GM18951 (cell line): ENCODE results near the gene ENOX2.

Experiments used
- POLR2A ChIP-seq: IDR thresholded peaks from 4 replicates; pipeline ENCODE4 v1.6.1; 2011; ENCODE audit warnings: mild to moderate bottlenecking; ENCODE audit not compliant: insufficient read length, insufficient read depth; ENCODE audit errors: extremely low read depth
- in situ Hi-C: fragments of 300-500 bp; cut with MboI; formaldehyde crosslinking; loops from one replicate; pipeline ENCODE4 v1.12.0; 2022; ENCODE audit warnings: low sequenced_read_pairs, mixed read lengths, inconsistent platforms; ENCODE audit not compliant: unreplicated experiment

The ENOX2 gene

GRCh38 chrX:130874751-130875150 lies 28.3 kb downstream of the ENOX2 start:
- TF ChIP-seq POLR2A: no peak
- in situ Hi-C loops: no loop called here

GRCh38 chrX:130869239-130869638 lies 33.8 kb downstream of the ENOX2 start:
- no peak for TF ChIP-seq POLR2A
- in situ Hi-C loops: no loop called here

- in situ Hi-C loops: no loop called here
These were observed 41.5 kb downstream of the ENOX2 start for GRCh38 chrX:130861462-130861861.

GRCh38 chrX:130857207-130857606 lies 45.8 kb downstream of the ENOX2 start:
- in situ Hi-C loops: no loop called here

More at GRCh38 chrX:130861462-130861861, 41.5 kb downstream of the ENOX2 start:
- no peak for TF ChIP-seq POLR2A

GRCh38 chrX:130851569-130851968 lies 51.4 kb downstream of the ENOX2 start:
- in situ Hi-C loops: no loop called here
- TF ChIP-seq POLR2A: no peak

More at GRCh38 chrX:130857207-130857606, 45.8 kb downstream of the ENOX2 start:
- no peak for TF ChIP-seq POLR2A

GRCh38 chrX:130848763-130849162 lies 54.2 kb downstream of the ENOX2 start:
- TF ChIP-seq POLR2A: no peak
- in situ Hi-C loops: no loop called here

GRCh38 chrX:130846746-130847145 lies 56.3 kb downstream of the ENOX2 start:
- in situ Hi-C loops: no loop called here
- no peak for TF ChIP-seq POLR2A

GRCh38 chrX:130841776-130842175 lies 61.2 kb downstream of the ENOX2 start:
- TF ChIP-seq POLR2A: no peak
- in situ Hi-C loops: no loop called here

- no peak for TF ChIP-seq POLR2A
- in situ Hi-C loops: no loop called here
These were observed 62.7 kb downstream of the ENOX2 start for GRCh38 chrX:130840345-130840744.

GRCh38 chrX:130836447-130836846 lies 66.6 kb downstream of the ENOX2 start:
- TF ChIP-seq POLR2A: no peak
- in situ Hi-C loops: no loop called here

GRCh38 chrX:130834830-130835229 lies 68.2 kb downstream of the ENOX2 start:
- no peak for TF ChIP-seq POLR2A
- in situ Hi-C loops: no loop called here

GRCh38 chrX:130834149-130834548 lies 68.9 kb downstream of the ENOX2 start:
- in situ Hi-C loops: no loop called here
- no peak for TF ChIP-seq POLR2A

GRCh38 chrX:130831347-130831722 lies 71.7 kb downstream of the ENOX2 start:
- no peak for TF ChIP-seq POLR2A
- in situ Hi-C loops: no loop called here

GRCh38 chrX:130830599-130831346 lies 72.2 kb downstream of the ENOX2 start:
- in situ Hi-C loops: no loop called here
- no peak for TF ChIP-seq POLR2A
